Neural progenitor cell (in vitro differentiated cells): ENCODE data around the gene PRDX2. TPM values are rescaled to one million over a fixed set of nuclear protein-coding genes. Genes with fewer than 3 reads are reported as not detected.

Experiments used
- DNase-seq: peaks from one replicate; pipeline ENCODE4 v3.0.0-alpha.2; 2016; ENCODE audit warnings: low spot score
- H2AFZ ChIP-seq: fragments of 200-600 bp; sonication (generic); replicated peaks from 2 replicates; pipeline ENCODE4 v1.6.1; 2016; ENCODE audit warnings: antibody characterized with exemption
- H3F3A ChIP-seq: fragments of 200-600 bp; sonication (generic); 2 replicates; pipeline ENCODE4 v1.6.1; 2016; ENCODE audit warnings: antibody characterized with exemption, low read depth
- H3K27ac ChIP-seq: fragments of 200-600 bp; sonication (generic); 2 replicates; pipeline ENCODE4 v1.5.1; 2016; ENCODE audit warnings: mild to moderate bottlenecking
- H3K27me3 ChIP-seq: fragments of 200-600 bp; sonication (generic); 2 replicates; pipeline ENCODE4 v1.6.1; 2016; ENCODE audit warnings: mild to moderate bottlenecking, moderate library complexity
- H3K36me3 ChIP-seq: fragments of 200-600 bp; sonication (generic); 2 replicates; pipeline ENCODE4 v1.5.1; 2016
- H3K4me1 ChIP-seq: fragments of 200-600 bp; sonication (generic); 2 replicates; pipeline ENCODE4 v1.6.1; 2016; ENCODE audit warnings: mixed run types
- H3K4me2 ChIP-seq: fragments of 200-600 bp; sonication (generic); 2 replicates; pipeline ENCODE4 v1.6.1; 2016
- H3K4me3 ChIP-seq: fragments of 200-600 bp; sonication (generic); 2 replicates; pipeline ENCODE4 v1.5.1; 2016
- H3K79me2 ChIP-seq: fragments of 200-600 bp; sonication (generic); 2 replicates; pipeline ENCODE4 v1.6.1; 2016; ENCODE audit warnings: low read depth
- H3K9ac ChIP-seq: fragments of 200-600 bp; sonication (generic); 2 replicates; pipeline ENCODE4 v1.6.1; 2016
- H3K9me3 ChIP-seq: fragments of 200-600 bp; sonication (generic); 2 replicates; pipeline ENCODE4 v1.5.1; 2016; ENCODE audit warnings: low read depth
- H4K20me1 ChIP-seq: fragments of 200-600 bp; sonication (generic); 2 replicates; pipeline ENCODE4 v1.6.1; 2016; ENCODE audit warnings: low read depth
- H3K27ac Mint-ChIP-seq: 3 replicates; pipeline ENCODE4 v1.8.0; 2021; ENCODE audit warnings: mixed read lengths
- H3K27me3 Mint-ChIP-seq: 2 replicates; pipeline ENCODE4 v1.8.0; 2022; ENCODE audit warnings: low read depth, mild to moderate bottlenecking, inconsistent platforms, moderate library complexity, mixed read lengths; ENCODE audit not compliant: insufficient read depth
- H3K36me3 Mint-ChIP-seq: 3 replicates; pipeline ENCODE4 v1.8.0; 2021; ENCODE audit warnings: mixed read lengths
- H3K4me1 Mint-ChIP-seq: 3 replicates; pipeline ENCODE4 v1.8.0; 2021; ENCODE audit warnings: mixed read lengths
- H3K4me3 Mint-ChIP-seq: 3 replicates; pipeline ENCODE4 v1.8.0; 2021; ENCODE audit warnings: mild to moderate bottlenecking, moderate library complexity, mixed read lengths
- H3K9me3 Mint-ChIP-seq: 3 replicates; pipeline ENCODE4 v1.8.0; 2020; ENCODE audit warnings: mixed read lengths
- CTCF ChIP-seq: fragments of 200-600 bp; sonication (generic); IDR thresholded peaks from 2 replicates; pipeline ENCODE4 v1.5.1; 2017; ENCODE audit warnings: antibody characterized with exemption, mild to moderate bottlenecking
- EZH2 ChIP-seq: fragments of 200-600 bp; sonication (generic); IDR thresholded peaks from 2 replicates; pipeline ENCODE4 v1.6.1; 2017; ENCODE audit warnings: antibody characterized with exemption, mild to moderate bottlenecking, moderate library complexity
- EZH2phosphoT487 ChIP-seq: fragments of 200-600 bp; sonication (generic); IDR thresholded peaks from 2 replicates; pipeline ENCODE4 v1.6.1; 2017; ENCODE audit warnings: antibody characterized with exemption
- total RNA-seq: library from RNA; depleted of rRNA; stranded (reverse); fragments of >200 nt; gene quantifications from 2 replicates; pipeline ENCODE4 v1.2.3, GENCODE V29; 2015; ENCODE audit warnings: low replicate concordance

The PRDX2 gene
- total RNA-seq, 1 donor from 2014 or later = 463 TPM

GRCh38 chr19:12783849-12784393, 17.7 kb downstream of the PRDX2 start:
- peaks cover 2% of the 10 kb centered on the region for H3K9me3 Mint-ChIP-seq
- peak overlapping the region; percentile 87 for H3K27ac Mint-ChIP-seq
- peak overlapping the region; percentile 78 for H3K4me3 Mint-ChIP-seq
- H3K9ac ChIP-seq = no peak overlapping the region
- no peak for DNase-seq
- H2AFZ ChIP-seq = no peak overlapping the region
- no peak overlapping the region for H3K27ac ChIP-seq
- H3K36me3 ChIP-seq = no peaks in the 10 kb centered on the region
- H3K27me3 ChIP-seq = no peaks in the 10 kb centered on the region
- no peaks in the 10 kb centered on the region for H3K9me3 ChIP-seq
- H3K27me3 Mint-ChIP-seq = peaks cover 16% of the 10 kb centered on the region
- peaks cover 36% of the 10 kb centered on the region for H3K4me1 Mint-ChIP-seq
- no peaks in the 10 kb centered on the region for H3K79me2 ChIP-seq
- H3K4me2 ChIP-seq = peak overlapping the region; percentile 99
- H3K4me3 ChIP-seq = no peak overlapping the region
- TF ChIP-seq EZH2phosphoT487 = no peak
- TF ChIP-seq EZH2 = no peak
- no peak for TF ChIP-seq CTCF
- H3F3A ChIP-seq = peaks cover 66% of the 10 kb centered on the region
- H3K36me3 Mint-ChIP-seq = no peaks in the 10 kb centered on the region
- no peaks in the 10 kb centered on the region for H4K20me1 ChIP-seq
- peaks cover 34% of the 10 kb centered on the region for H3K4me1 ChIP-seq

GRCh38 chr19:12783291-12783848, 18.2 kb downstream of the PRDX2 start:
- H3K27me3 ChIP-seq = no peaks in the 10 kb centered on the region
- no peaks in the 10 kb centered on the region for H4K20me1 ChIP-seq
- H3K27ac ChIP-seq = no peak overlapping the region
- DNase-seq = no peak
- H3K27ac Mint-ChIP-seq = peak overlapping the region; percentile 87
- peak overlapping the region; percentile 99 for H3K4me2 ChIP-seq
- peaks cover 2% of the 10 kb centered on the region for H3K9me3 Mint-ChIP-seq
- TF ChIP-seq CTCF (no peak), EZH2phosphoT487 (no peak), EZH2 (no peak)
- H3K4me3 Mint-ChIP-seq = peak overlapping the region; percentile 78
- H3K9me3 ChIP-seq = no peaks in the 10 kb centered on the region
- H3K27me3 Mint-ChIP-seq = peaks cover 14% of the 10 kb centered on the region
- peak overlapping the region; percentile 66 for H3K4me3 ChIP-seq
- H3K4me1 Mint-ChIP-seq = peaks cover 36% of the 10 kb centered on the region
- H3K9ac ChIP-seq = no peak overlapping the region
- no peaks in the 10 kb centered on the region for H3K79me2 ChIP-seq
- H3F3A ChIP-seq = peaks cover 66% of the 10 kb centered on the region
- H3K4me1 ChIP-seq = peaks cover 33% of the 10 kb centered on the region
- no peak overlapping the region for H2AFZ ChIP-seq
- no peaks in the 10 kb centered on the region for H3K36me3 ChIP-seq
- H3K36me3 Mint-ChIP-seq = no peaks in the 10 kb centered on the region

- H3K36me3 Mint-ChIP-seq = no peaks in the 10 kb centered on the region
- Histone ChIP-seq H3K4me2 (peak overlapping the region; percentile 99), H2AFZ (peak overlapping the region; percentile 65), H3K4me1 (peaks cover 31% of the 10 kb centered on the region), H3K27me3 (no peaks in the 10 kb centered on the region), H3K36me3 (no peaks in the 10 kb centered on the region), H4K20me1 (no peaks in the 10 kb centered on the region), H3K9ac (no peak overlapping the region), H3K9me3 (no peaks in the 10 kb centered on the region), H3F3A (peaks cover 63% of the 10 kb centered on the region), H3K4me3 (peak overlapping the region; percentile 66), H3K27ac (no peak overlapping the region), H3K79me2 (no peaks in the 10 kb centered on the region)
- peaks cover 31% of the 10 kb centered on the region for H3K4me1 Mint-ChIP-seq
- TF ChIP-seq EZH2 = no peak
- TF ChIP-seq CTCF = no peak
- no peak for TF ChIP-seq EZH2phosphoT487
- peaks cover 14% of the 10 kb centered on the region for H3K27me3 Mint-ChIP-seq
- peak; percentile 67 for DNase-seq
- peak overlapping the region; percentile 100 for H3K27ac Mint-ChIP-seq
- H3K4me3 Mint-ChIP-seq = peak overlapping the region; percentile 90
- H3K9me3 Mint-ChIP-seq = peaks cover 2% of the 10 kb centered on the region
Observed at GRCh38 chr19:12782424-12783290, 18.9 kb downstream of the PRDX2 start.
